GM18951 (cell line): Measurements from ENCODE around the gene SMIM1.
"Not testable (repeated sequence)": the region's sequence is repeated elsewhere in the genome, so short reads cannot be mapped to it uniquely, and the experiment has no call there.

Experiments used
- POLR2A ChIP-seq: IDR thresholded peaks from 4 replicates; pipeline ENCODE4 v1.6.1; 2011; ENCODE audit warnings: mild to moderate bottlenecking; ENCODE audit not compliant: insufficient read length, insufficient read depth; ENCODE audit errors: extremely low read depth
- in situ Hi-C: fragments of 300-500 bp; cut with MboI; formaldehyde crosslinking; loops from one replicate; pipeline ENCODE4 v1.12.0; 2022; ENCODE audit warnings: low sequenced_read_pairs, mixed read lengths, inconsistent platforms; ENCODE audit not compliant: unreplicated experiment

The SMIM1 gene

DNA sequence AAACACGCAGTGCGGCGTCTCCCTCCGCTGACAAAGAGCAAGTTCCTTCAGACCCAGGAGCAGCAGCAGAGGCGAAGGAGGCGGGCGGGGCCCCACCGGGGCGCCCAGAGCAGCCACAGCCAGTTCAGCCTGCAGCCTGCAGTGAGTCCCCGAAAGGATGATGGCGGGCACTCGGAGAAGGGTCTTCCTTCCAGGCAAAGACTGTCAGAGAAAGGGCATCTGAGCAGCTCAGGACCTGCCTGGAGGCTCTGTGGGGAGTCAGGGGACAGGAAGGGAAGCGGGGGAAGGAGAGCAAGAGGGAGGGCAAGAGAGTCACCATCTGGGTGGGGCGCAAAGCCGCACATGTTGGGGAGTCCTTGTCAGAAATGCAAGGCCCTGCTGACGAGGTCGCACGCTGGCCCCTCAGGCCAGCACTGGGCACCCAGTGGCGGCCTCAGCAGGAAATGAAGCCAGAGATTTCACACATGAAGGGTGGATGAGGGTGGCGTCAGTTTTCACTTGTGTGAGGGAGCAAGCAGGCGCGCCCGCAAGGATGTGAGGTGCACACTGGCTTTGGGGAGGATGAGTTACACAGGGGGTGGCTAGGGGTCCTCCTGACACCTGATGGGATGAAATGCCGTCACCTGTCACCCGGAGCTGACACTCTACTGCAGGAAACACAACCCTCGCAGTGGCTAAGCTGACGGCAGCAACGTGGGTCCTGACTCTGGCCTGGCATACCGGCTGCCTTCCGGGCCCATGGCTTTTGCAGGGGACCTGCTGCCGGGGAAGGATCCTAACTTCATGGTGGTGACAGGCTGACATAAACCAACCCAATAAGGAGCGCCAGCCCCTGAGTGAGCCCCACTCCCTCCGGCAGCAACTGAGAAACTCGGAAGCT is 17.1 kb downstream of the SMIM1 start:
- no peak for TF ChIP-seq POLR2A
- in situ Hi-C loops: no loop called here

DNA sequence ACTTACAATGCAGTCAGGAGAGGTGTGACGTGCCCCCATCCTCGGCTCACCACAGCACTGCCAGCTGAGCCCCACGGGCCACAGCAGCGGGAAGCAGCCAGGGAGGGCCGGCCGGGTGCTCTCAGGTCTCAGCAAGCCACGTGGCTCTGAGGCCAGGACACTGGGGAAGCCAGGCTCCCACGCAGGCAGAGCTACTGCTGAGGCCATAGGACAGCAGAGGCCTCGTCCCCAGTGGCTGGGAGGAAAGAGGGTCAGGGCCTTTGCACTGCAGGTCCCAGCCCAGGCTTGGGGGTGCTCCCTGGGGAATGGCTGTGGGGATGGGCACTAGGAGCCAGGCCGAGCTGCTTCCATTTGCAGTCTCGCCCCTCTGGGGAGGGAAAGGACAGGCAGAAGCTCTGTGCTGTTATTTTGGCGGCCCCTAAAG is 18.0 kb downstream of the SMIM1 start:
- TF ChIP-seq POLR2A: no peak
- in situ Hi-C loops: no loop called here

DNA sequence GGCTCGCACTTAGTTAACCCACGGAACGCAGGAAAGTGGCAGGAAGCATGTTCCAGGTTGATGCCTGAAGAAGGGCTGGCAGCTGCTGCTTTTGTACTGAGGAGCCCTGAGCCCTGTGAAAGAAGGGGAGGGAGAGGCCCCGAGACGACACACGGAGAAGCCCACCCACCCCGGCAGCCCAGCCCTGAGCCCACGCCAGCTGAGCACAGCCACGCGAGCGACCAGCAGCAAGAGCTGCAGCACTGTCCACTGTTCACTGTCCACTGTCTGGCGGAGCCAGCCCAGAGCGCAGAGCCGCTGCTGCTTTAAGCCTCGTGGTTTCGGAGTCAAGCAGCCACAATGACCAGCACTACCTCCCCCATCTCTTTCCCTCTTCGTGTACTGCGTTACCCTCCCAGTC is 18.4 kb downstream of the SMIM1 start:
- TF ChIP-seq POLR2A: no peak
- in situ Hi-C loops: no loop called here

DNA sequence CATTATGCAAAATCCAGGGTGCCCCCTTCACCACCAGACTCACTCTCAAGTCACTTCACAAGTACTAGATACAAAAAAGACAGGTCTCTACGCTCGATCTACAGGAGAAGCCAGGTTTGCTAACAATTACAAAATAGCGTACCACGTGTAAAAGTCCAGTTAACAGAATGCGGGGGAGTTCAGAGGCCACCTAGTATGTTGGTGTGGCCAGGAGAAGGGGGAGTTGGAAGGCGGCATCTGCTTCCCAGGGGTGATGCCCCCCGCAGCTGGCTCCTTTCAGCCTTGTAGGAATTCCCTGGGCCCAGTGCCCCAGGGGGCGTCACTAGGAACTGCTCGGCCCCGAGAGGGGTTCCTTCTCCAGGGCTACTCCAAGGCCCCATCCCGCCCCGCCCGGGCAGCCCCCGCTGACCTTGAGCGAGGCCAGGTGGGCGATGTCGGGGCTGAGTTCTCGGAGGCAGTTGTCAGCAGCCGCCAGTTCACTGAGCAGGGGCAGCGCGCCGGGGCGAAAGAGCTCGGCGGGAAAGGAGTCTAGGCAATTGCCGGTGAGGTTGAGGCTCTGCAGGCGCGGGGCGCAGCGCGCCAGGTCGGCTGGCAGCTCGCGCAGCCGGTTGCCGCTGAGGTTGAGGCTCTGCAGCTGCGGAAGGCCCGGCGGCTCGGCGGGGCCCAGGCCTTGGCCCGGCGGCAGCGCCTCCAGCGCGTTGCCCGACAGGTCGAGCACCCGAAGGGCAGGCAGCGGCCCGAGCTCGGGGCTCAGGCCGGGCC is 23.1 kb downstream of the SMIM1 start:
- in situ Hi-C loops: no loop called here
- TF ChIP-seq POLR2A: no peak

DNA sequence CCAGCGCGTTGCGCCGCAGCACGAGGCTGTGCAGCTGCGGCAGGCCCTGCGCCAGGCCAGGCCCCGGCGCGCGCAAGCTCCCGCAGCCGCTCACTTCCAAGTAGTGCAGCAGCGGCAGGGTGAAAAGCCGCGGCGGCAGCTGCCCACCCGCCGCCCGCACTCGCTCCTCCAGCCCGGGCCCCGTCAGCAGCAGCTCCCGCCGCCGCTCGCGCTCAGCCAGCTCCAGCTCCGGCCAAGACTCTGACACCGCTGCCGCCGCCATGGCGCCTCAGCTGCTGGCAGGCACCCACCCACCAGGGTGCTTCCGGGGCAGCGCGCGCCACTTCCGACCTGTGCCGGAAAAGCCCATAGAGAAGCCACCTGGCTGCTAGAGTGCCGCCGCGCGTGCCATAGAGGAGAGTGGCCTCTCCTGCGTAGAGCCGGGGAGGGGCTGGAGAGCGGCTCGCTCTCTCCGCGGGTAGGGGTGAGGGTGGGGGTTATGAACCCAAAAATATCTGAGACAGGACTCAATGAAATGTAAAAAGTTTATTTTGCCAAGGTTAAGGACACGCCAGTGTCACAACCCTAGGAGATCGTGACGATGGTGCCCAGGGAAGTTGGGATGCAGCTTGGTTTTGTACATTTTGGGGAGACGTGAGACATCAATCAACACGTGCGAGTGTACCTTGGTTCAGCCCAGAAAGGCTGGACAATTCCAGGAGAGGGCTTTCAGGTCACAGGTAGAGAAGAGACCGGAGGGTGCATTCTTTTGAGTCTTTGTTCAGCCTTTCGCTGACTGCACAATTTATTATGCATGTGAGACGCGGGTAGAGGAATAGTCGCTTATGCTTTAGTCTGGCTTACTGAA is 23.9 kb downstream of the SMIM1 start, which contains the start of gene LRRC47:
LRRC47 (minus strand) TSS at position 284 of the 847 bp plus-strand sequence; CDS start at position 262, 22 bp downstream.
- in situ Hi-C loops: no loop called here
- TF ChIP-seq POLR2A: peak; percentile 83

DNA sequence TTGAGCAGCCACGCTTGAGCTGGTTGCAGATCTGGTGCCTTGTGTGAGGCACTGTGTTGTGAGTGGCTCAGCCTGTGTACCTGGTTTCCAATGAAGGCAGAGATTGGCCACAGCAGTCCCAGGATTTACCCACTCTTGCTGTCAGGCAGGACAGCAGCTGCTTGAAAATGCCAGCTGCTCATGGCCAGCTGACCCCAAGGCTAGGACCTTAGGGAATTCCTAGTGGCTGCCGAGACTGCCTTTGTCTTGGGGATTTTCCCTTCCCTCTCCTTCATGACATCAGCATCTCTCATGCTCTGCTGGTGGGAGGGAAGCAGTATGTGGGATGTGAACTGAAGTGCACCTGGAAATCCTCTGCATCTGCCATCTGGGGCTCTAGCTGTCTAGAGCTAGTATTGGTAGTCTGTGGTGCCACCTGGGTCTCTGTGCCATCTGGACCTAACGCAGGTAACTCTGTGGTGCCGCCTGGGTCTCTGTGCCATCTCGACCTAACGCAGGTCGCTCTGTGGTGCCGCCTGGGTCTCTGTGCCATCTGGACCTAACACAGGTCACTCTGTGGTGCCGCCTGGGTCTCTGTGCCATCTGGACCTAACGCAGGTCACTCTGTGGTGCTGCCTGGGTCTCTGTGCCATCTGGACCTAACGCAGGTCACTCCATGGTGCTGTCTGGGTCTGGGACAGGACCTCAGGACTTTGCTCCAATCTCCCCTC is 27.6 kb downstream of the SMIM1 start:
- no peak for TF ChIP-seq POLR2A
- in situ Hi-C loops: no loop called here

DNA sequence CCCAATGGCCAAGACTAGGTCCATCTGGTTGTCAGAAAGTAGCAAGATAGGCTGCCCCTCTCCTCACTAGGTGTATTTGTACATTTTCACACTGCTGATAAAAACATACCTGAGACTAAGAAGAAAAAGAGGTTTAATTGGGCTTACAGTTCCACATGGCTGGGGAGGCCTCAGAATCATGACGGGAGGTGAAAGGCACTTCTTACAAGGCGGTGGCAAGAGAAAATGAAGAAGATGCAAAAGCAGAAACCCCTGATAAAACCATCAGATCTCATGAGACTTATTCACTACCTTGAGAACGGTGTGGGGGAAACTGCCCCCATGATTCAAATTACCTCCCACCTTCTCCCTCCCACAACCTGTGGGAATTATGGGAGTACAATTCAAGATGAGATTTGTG is 28.2 kb downstream of the SMIM1 start:
- in situ Hi-C loops: not testable (repeated sequence)

DNA sequence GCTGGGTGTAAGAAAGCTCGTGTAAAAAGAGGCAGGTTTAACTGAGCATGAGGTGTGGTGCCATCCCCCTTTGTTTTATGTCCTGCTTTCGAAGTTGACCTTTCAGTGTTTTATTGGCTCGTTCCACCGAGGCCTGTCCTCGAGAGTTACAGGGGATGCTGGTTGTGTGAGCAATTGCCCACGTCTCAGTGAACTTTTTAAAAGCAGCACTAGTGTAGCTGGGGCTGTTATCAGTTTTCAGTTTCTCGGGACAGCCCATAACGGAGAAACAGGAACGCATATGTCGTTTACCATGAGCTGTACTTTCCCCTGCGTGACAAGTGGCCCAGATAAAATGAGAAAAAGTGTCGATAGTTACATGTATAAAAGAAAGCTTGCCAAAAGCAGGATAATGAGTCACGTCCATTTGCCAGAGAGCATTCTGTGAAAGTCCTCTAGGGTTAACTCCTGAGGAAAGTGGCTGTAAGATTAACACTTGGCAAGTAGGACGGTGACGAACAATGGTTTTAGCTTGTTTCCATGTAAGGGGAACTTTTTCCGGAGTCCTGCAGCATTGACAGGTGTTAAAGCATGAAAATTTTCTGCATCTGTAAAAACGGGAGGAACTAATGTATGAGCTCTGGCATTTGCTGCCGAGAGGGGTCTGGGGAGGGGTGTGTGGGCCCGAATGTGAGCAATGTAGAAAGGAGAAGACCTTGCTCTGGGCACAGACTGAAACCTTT is 31.5 kb downstream of the SMIM1 start:
- no peak for TF ChIP-seq POLR2A
- in situ Hi-C loops: no loop called here

DNA sequence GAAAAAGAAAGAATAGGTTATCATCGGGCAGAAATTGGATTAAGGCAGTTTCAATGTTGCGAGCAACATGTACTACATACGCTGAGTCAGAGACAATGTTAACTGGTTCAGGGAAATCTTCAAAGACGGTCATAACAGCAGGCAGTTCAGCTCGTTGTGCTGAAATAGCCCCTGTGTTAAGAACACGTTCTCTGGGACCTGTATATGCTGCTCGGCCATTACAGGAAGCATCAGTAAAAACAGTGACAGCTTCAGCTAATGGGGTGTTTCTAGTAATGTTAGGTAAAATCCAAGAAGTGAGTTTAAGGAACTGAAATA is 32.0 kb downstream of the SMIM1 start:
- in situ Hi-C loops: not testable (repeated sequence)

DNA sequence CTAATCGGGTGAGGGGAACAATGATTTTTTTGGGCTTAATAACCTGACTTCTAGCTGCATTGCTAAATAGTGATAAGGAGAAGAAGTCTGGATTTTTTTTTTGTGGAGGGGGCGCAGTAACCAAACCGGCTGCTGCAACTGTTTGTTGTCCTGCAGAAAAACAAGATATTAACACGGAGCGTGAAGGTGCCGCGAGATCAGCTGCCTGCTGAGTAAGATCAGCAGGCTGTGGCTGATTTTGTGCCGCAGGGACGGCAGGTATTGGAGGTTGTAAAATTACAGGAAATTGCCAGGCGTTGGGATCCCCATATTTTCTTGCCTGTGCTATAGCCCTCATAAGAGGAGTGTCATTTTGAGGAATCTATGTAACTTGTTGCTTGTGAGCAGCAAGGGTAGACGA is 32.5 kb downstream of the SMIM1 start:
- no peak for TF ChIP-seq POLR2A
- in situ Hi-C loops: no loop called here

DNA sequence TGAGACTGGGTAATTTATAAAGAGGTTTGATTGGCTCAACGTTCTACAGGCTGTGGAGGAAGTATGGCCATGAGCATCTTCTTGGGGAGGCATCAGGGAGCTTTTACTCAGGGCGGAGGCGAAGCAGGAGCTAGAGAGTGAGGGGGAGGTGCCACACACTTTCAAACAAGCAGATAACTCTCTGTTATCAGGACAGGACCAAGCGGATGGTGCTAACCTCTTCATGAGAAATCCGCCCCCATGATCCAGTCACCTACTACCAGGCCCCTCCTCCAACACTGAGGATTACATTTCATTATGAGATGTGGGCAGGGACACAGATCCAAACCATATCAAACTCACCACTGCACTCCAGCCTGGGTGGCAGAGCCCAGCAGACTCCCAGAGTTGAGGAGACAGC is 35.2 kb downstream of the SMIM1 start:
- in situ Hi-C loops: no loop called here
- TF ChIP-seq POLR2A: no peak

DNA sequence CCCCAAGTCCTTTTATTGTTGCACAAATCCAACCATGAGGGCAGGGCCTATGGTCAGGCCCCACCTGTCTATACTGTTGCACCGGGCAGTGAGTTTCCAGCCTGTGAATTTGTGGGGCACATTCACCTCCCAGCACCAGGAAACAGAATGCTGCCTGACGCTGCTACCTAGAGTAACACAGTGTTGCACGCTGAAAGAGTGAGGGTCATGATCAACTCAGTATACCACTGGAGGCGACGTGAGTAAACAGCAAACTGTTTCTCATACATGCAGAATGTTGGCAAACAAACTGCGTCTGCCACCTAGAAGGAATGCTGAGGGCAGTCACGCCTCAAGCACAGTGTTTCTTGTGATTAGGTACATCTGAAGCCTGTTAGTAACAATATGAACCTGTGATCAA is 37.1 kb downstream of the SMIM1 start:
- in situ Hi-C loops: no loop called here
- no peak for TF ChIP-seq POLR2A

DNA sequence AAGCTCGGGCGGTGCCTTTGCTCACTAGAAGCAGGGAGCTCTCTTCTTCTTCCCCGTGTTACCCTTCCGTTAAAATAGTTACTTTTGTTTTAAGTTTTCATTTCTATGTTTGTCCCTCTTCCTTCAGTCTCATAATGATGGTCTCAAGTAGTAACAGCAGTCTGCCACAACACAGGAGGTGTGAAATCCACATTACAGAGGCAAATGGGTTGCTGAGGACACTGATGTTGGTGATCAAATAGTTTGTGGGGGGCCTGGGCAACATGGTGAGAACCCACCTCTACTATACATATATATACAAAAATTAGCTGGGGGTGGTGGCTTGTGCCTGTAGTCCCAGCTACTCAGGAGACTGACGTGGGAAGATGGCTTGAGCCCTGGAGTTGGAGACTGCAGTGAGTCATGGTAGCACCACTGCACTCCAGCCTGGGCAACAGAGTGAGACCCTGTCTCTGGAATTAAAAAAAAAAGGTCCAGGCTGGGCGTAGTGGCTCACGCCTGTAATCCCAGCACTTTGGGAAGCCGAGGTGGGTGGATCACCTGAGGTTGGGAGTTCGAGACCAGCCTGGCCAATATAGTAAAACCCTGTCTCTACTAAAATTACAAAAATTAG is 37.7 kb downstream of the SMIM1 start:
- in situ Hi-C loops: not testable (repeated sequence)
